ENCODE measurements around the gene PRCP.

DNA sequence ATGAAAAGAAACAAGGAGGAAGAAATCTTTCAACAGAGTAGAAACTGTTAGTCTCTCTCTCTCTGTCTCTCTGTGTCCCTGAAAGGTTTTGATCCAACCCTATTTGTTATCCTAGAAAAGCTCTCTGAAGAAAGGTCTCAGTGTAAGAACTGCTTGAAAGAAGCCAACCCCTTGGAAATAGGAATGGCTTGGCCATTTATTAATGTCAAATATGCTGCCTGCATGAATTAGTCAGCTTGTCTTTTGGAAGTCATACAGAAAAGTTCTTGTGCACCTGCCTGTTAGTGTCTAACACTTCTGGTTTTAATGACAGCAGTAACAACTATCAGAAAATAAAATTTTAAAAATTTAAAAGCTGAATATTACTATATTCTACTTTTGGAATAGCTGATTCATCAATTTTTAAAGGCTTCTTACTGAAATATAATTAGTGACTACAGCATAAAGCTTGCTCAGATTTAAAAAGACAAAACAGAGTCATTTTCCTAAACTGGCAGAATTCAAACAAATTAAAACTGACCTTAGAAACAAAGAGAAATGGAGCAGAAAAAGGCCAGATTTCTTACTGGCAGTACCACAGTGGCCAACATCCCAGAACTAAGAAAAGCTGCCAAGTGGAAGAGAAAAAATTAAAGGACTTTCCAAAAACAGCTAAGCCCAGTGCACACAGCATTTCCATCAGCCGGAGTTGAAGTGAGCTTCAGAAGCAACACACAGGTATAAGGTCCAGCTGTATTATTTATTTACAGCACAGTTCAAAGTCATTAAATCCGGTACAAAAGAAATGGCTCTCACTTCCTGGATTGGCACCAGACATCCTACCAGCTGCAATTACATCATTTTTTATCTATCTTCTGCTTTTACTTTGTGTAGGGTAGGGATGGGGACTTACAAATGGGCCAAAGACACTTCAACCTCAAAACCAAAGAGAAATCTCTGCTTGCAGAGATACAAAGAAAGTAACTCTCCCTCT, 76.3 kb downstream of the PRCP start:
- TF ChIP-seq, protein P1, sequence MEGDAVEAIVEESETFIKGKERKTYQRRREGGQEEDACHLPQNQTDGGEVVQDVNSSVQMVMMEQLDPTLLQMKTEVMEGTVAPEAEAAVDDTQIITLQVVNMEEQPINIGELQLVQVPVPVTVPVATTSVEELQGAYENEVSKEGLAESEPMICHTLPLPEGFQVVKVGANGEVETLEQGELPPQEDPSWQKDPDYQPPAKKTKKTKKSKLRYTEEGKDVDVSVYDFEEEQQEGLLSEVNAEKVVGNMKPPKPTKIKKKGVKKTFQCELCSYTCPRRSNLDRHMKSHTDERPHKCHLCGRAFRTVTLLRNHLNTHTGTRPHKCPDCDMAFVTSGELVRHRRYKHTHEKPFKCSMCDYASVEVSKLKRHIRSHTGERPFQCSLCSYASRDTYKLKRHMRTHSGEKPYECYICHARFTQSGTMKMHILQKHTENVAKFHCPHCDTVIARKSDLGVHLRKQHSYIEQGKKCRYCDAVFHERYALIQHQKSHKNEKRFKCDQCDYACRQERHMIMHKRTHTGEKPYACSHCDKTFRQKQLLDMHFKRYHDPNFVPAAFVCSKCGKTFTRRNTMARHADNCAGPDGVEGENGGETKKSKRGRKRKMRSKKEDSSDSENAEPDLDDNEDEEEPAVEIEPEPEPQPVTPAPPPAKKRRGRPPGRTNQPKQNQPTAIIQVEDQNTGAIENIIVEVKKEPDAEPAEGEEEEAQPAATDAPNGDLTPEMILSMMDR (IDR thresholded peaks at IDR 0.05), result no peak
- TF ChIP-seq POLR2A (IDR thresholded peaks at IDR 0.05), result no peak
- no peak for TF ChIP-seq POLR2AphosphoS5 (IDR thresholded peaks at IDR 0.05)

Data from breast epithelium (tissue), 3 donors.